IMR-90 (cell line): ENCODE measurements around the gene PRXL2C. TPM values are rescaled to one million over a fixed set of nuclear protein-coding genes. Genes with fewer than 3 reads are reported as not detected.

Experiments used
- ATAC-seq: fragments of 200-7000 bp; cut with Tn5 transposase; 2 replicates; pipeline ENCODE4 v1.9.1; 2020; ENCODE audit warnings: low read depth, mild to moderate bottlenecking, moderate library complexity
- BruUV-seq: library from RNA; stranded (reverse); fragments of 400-500 nt; replicated peaks from 2 replicates; lab custom pipeline; 2021; lab: Mats Ljungman, UMichigan
- CTCF ChIA-PET: fragments of 300-600 bp; formaldehyde crosslinking; extraction: SDS; loops from one replicate; lab custom pipeline; 2021; ENCODE audit warnings: antibody characterized with exemption; lab: Yijun Ruan, JAX
- POLR2A ChIA-PET: fragments of 300-600 bp; sonication (Branson Sonifier 250); formaldehyde crosslinking; loops from one replicate; lab custom pipeline; 2022; ENCODE audit warnings: antibody characterized with exemption; ENCODE audit not compliant: unreplicated experiment; lab: Charles Lee
- DNase-seq: peaks from one replicate; pipeline ENCODE4 v3.0.0; 2013
- H2AFZ ChIP-seq: replicated peaks from 2 replicates; pipeline ENCODE3; 2013; ENCODE audit warnings: low read length, mild to moderate bottlenecking; ENCODE audit not compliant: poor library complexity
- H2AK5ac ChIP-seq: 2 replicates; pipeline ENCODE4 v1.6.1; 2013; ENCODE audit warnings: low read depth, low read length, inconsistent platforms
- H2AK9ac ChIP-seq: replicated peaks from 2 replicates; pipeline ENCODE3; 2013; ENCODE audit warnings: mild to moderate bottlenecking, low read depth, low read length, moderate library complexity; ENCODE audit not compliant: poor library complexity
- H2BK120ac ChIP-seq: 2 replicates; pipeline ENCODE4 v1.6.1; 2013; ENCODE audit warnings: low read depth, low read length, inconsistent platforms
- H2BK15ac ChIP-seq: 3 replicates; pipeline ENCODE4 v1.6.1; 2013; ENCODE audit warnings: low read depth, low read length, inconsistent platforms
- H2BK20ac ChIP-seq: 2 replicates; pipeline ENCODE4 v1.6.1; 2013; ENCODE audit warnings: low read depth, mild to moderate bottlenecking, inconsistent platforms, low read length, moderate library complexity
- H2BK5ac ChIP-seq: 2 replicates; pipeline ENCODE4 v1.6.1; 2013; ENCODE audit warnings: mild to moderate bottlenecking, low read depth, low read length, inconsistent platforms; ENCODE audit not compliant: poor library complexity, severe bottlenecking
- H3K14ac ChIP-seq: replicated peaks from 2 replicates; pipeline ENCODE4 v1.6.1; 2013; ENCODE audit warnings: low read depth, low read length, inconsistent platforms
- H3K18ac ChIP-seq: 2 replicates; pipeline ENCODE4 v1.6.1; 2013; ENCODE audit warnings: low read depth, low read length, control low read depth
- H3K23ac ChIP-seq: 2 replicates; pipeline ENCODE4 v1.6.1; 2013; ENCODE audit warnings: low read depth, low read length, inconsistent platforms
- H3K27ac ChIP-seq: 2 replicates; pipeline ENCODE4 v1.5.1; 2013; ENCODE audit warnings: mild to moderate bottlenecking, control low read depth, low read length; ENCODE audit not compliant: insufficient read depth
- H3K27me3 ChIP-seq: 2 replicates; pipeline ENCODE4 v1.6.1; 2013; ENCODE audit warnings: low read length; ENCODE audit not compliant: control insufficient read depth, insufficient read depth
- H3K36me3 ChIP-seq: 2 replicates; pipeline ENCODE4 v1.6.1; 2013; ENCODE audit warnings: low read length, mixed read lengths; ENCODE audit not compliant: control insufficient read depth, insufficient read depth
- H3K4ac ChIP-seq: 2 replicates; pipeline ENCODE4 v1.6.1; 2013; ENCODE audit warnings: low read depth, low read length, inconsistent platforms
- H3K4me1 ChIP-seq: 2 replicates; pipeline ENCODE4 v1.6.1; 2013; ENCODE audit warnings: low read length, mixed read lengths; ENCODE audit not compliant: control insufficient read depth, insufficient read depth
- H3K4me2 ChIP-seq: 2 replicates; pipeline ENCODE4 v1.6.1; 2013; ENCODE audit warnings: low read depth, mild to moderate bottlenecking, control low read depth, low read length, moderate library complexity
- H3K4me3 ChIP-seq: 2 replicates; pipeline ENCODE4 v1.5.1; 2013; ENCODE audit warnings: low read depth, mild to moderate bottlenecking, control low read depth, low read length, moderate library complexity; ENCODE audit not compliant: insufficient read depth
- H3K56ac ChIP-seq: 2 replicates; pipeline ENCODE4 v1.6.1; 2013; ENCODE audit warnings: low read length, inconsistent platforms; ENCODE audit not compliant: insufficient read depth; ENCODE audit errors: extremely low read depth
- H3K79me1 ChIP-seq, 2 experiments: 2 replicates each; pipeline ENCODE4 v1.6.1; 2013; ENCODE audit warnings: low read length in 2 of 2, inconsistent platforms in 1 of 2, low read depth in 1 of 2
- H3K9ac ChIP-seq: 2 replicates; pipeline ENCODE4 v1.6.1; 2013; ENCODE audit warnings: low read depth, low read length, control low read depth
- H3K9me1 ChIP-seq: 2 replicates; pipeline ENCODE4 v1.6.1; 2013; ENCODE audit warnings: low read length, inconsistent platforms; ENCODE audit not compliant: insufficient read depth
- H3K9me3 ChIP-seq: 2 replicates; pipeline ENCODE4 v1.6.1; 2013; ENCODE audit warnings: low read length; ENCODE audit not compliant: control insufficient read depth, insufficient read depth
- H4K20me1 ChIP-seq: 2 replicates; pipeline ENCODE4 v1.6.1; 2013; ENCODE audit warnings: low read length, inconsistent platforms; ENCODE audit not compliant: insufficient read depth
- H4K5ac ChIP-seq: 2 replicates; pipeline ENCODE4 v1.6.1; 2013; ENCODE audit warnings: mild to moderate bottlenecking, low read depth, low read length, control low read depth
- H4K8ac ChIP-seq, 2 experiments: 2 replicates each; pipeline ENCODE4 v1.6.1; 2013; ENCODE audit warnings: low read depth in 2 of 2, low read length in 2 of 2, control low read depth in 1 of 2, inconsistent platforms in 1 of 2
- H4K91ac ChIP-seq: 2 replicates; pipeline ENCODE4 v1.6.1; 2013; ENCODE audit warnings: low read depth, low read length, inconsistent platforms; ENCODE audit not compliant: insufficient read depth
- MAZ ChIP-seq: IDR thresholded peaks from 2 replicates; pipeline ENCODE4 v1.6.1; 2012; ENCODE audit warnings: low read depth, mild to moderate bottlenecking, low read length, improper control_type of control experiment, moderate library complexity, borderline replicate concordance
- MXI1 ChIP-seq: IDR thresholded peaks from 2 replicates; pipeline ENCODE4 v1.6.1; 2012; ENCODE audit warnings: low read depth, mild to moderate bottlenecking, low read length, moderate library complexity, borderline replicate concordance
- NFE2L2 ChIP-seq: fragments of 150-350 bp; IDR thresholded peaks from 2 replicates; pipeline ENCODE4 v1.6.1; 2016; ENCODE audit warnings: low read depth, mild to moderate bottlenecking, low read length
- POLR2A ChIP-seq: IDR thresholded peaks from 2 replicates; pipeline ENCODE4 v1.6.1; 2012; ENCODE audit warnings: mild to moderate bottlenecking, low read depth, low read length
- RAD21 ChIP-seq: IDR thresholded peaks from 2 replicates; pipeline ENCODE4 v1.6.1; 2012; ENCODE audit warnings: low read length, improper control_type of control experiment
- RCOR1 ChIP-seq: IDR thresholded peaks from 2 replicates; pipeline ENCODE4 v1.6.1; 2012; ENCODE audit warnings: mild to moderate bottlenecking, low read length, improper control_type of control experiment; ENCODE audit not compliant: insufficient replicate concordance
- RFX5 ChIP-seq: IDR thresholded peaks from 2 replicates; pipeline ENCODE4 v1.8.0; 2012; ENCODE audit warnings: low read depth, mild to moderate bottlenecking, low read length, moderate library complexity
- WGBS, 2 experiments: methylation state at CpG; one replicate each; pipeline versions ENCODE4 v1.1.5 to v1.1.7; 2013; ENCODE audit warnings: missing lambda C conversion rate in 2 of 2; ENCODE audit not compliant: insufficient read length in 1 of 2; ENCODE audit errors: extremely low coverage in 2 of 2; 5-methylcytosine and 5-hydroxymethylcytosine counted together
- dilution Hi-C: fragments of 300-500 bp; cut with HindIII; formaldehyde crosslinking; loops from one replicate; pipeline ENCODE4 v1.14.3; 2018; ENCODE audit warnings: low sequenced_read_pairs; ENCODE audit not compliant: unreplicated experiment
- in situ Hi-C: fragments of 300-500 bp; cut with MboI; formaldehyde crosslinking; loops from 3 replicates; pipeline ENCODE4 v1.14.3; 2019; ENCODE audit warnings: low sequenced_read_pairs, inconsistent platforms, mixed read lengths
- intact Hi-C: fragments of 100-400 bp; cut with micrococcal nuclease; formaldehyde crosslinking; loops from 2 replicates; pipeline ENCODE4 v1.10.0; 2022
- polyA plus RNA-seq, 3 experiments: library from polyadenylated mRNA; depleted of rRNA; stranded (reverse); fragments of >200 nt; gene quantifications; 2 replicates each; pipeline ENCODE4 v1.2.3, GENCODE V29; 2012; ENCODE audit warnings: low replicate concordance in 1 of 3
- total RNA-seq: library from RNA; depleted of rRNA; stranded (reverse); fragments of >200 nt; gene quantifications from 2 replicates; pipeline ENCODE4 v1.2.3, GENCODE V29; 2012
- TF ChIP-seq, protein P1 (sequence below): fragments of 150-350 bp; IDR thresholded peaks from 2 replicates; pipeline ENCODE4 v1.6.1; 2016; ENCODE audit warnings: low read depth, mild to moderate bottlenecking, low read length, moderate library complexity, borderline replicate concordance

The PRXL2C gene
- total and polyA plus RNA-seq, 2 of the 4 experiments (the other 2 are of a cell fraction): 2.7 to 9.0 TPM

- Histone ChIP-seq H3K27me3 (no peaks in the 10 kb centered on the region), H2AFZ (no peak overlapping the region), H4K8ac (no peak overlapping the region), H2BK120ac (no peak overlapping the region), H3K14ac (no peak overlapping the region), H3K79me1 (peaks cover 12 to 65% of the 10 kb centered on the region in 2 experiments), H3K9me1 (peaks cover 6% of the 10 kb centered on the region; the same call in 1 of the 2 replicates), H3K4me2 (no peak overlapping the region), H2AK9ac (no peak overlapping the region), H3K9ac (no peak overlapping the region), H4K20me1 (0 out of 2 replicates have a peak, but pooled peaks cover 5% of the 10 kb centered on the region), H2BK5ac (no peak overlapping the region), H3K27ac (no peak overlapping the region), H3K23ac (no peak overlapping the region), H2BK15ac (no peak overlapping the region), H3K56ac (no peak overlapping the region), H2BK20ac (no peak overlapping the region), H3K4ac (no peak overlapping the region), H3K18ac (no peak overlapping the region), H3K4me3 (no peak overlapping the region), H3K36me3 (no peaks in the 10 kb centered on the region), H3K4me1 (peaks cover 3% of the 10 kb centered on the region), H4K5ac (no peak overlapping the region), H2AK5ac (no peak overlapping the region), H4K91ac (no peak overlapping the region), H3K9me3 (no peaks in the 10 kb centered on the region)
- dilution Hi-C loops (no loop called here), intact Hi-C loops (no loop called here), in situ Hi-C loops (no loop called here)
- ChIA-PET POLR2A (no interaction called here), CTCF (no interaction called here)
- ATAC-seq (no peak), DNase-seq (no peak)
- TF ChIP-seq RCOR1 (no peak), MAZ (no peak), NFE2L2 (no peak), RAD21 (no peak), POLR2A (no peak), MXI1 (no peak), RFX5 (no peak)
- TF ChIP-seq, protein P1, sequence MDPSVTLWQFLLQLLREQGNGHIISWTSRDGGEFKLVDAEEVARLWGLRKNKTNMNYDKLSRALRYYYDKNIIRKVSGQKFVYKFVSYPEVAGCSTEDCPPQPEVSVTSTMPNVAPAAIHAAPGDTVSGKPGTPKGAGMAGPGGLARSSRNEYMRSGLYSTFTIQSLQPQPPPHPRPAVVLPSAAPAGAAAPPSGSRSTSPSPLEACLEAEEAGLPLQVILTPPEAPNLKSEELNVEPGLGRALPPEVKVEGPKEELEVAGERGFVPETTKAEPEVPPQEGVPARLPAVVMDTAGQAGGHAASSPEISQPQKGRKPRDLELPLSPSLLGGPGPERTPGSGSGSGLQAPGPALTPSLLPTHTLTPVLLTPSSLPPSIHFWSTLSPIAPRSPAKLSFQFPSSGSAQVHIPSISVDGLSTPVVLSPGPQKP: no peak
- no CpG with 5 or more reads among the region's 3 CpGs for WGBS, 2 experiments
- no TSS peak for BruUV-seq
These were observed 47.1 kb downstream of the PRXL2C start for GRCh38 chr9:96607971-96608370.
